Dermis blood vessel endothelial cell (primary cell): ENCODE data around the gene MSL3. TPM values are rescaled to one million over a fixed set of nuclear protein-coding genes. Genes with fewer than 3 reads are reported as not detected.

Experiments
- DNase-seq: peaks from one replicate; pipeline ENCODE4 v3.0.0; 2010
- total RNA-seq: library from RNA; depleted of rRNA; stranded (reverse); fragments of >200 nt; gene quantifications from 2 replicates; pipeline ENCODE4 v1.2.3, GENCODE V29; 2014

MSL3 gene
- total RNA-seq, 1 donor from 2014 or later = 40.0 TPM

- DNase-seq = peak; percentile 94
Measured at GRCh38 chrX:11759461-11760311, 1.6 kb downstream of the MSL3 start.

- peak; percentile 23 for DNase-seq
Measured at GRCh38 chrX:11760958-11761357, 2.9 kb downstream of the MSL3 start.

GRCh38 chrX:11764602-11765067, 6.6 kb downstream of the MSL3 start:
- DNase-seq = no peak

- no peak for DNase-seq
Measured at GRCh38 chrX:11765449-11765848, 7.4 kb downstream of the MSL3 start.

GRCh38 chrX:11766487-11766886, 8.4 kb downstream of the MSL3 start:
- no peak for DNase-seq

- no peak for DNase-seq
Measured at GRCh38 chrX:11768039-11768438, 10.0 kb downstream of the MSL3 start.

GRCh38 chrX:11770320-11770719, 12.3 kb downstream of the MSL3 start:
- DNase-seq = peak; percentile 69

- DNase-seq = no peak
Measured at GRCh38 chrX:11778230-11778629, 20.2 kb downstream of the MSL3 start.

GRCh38 chrX:11781133-11781532, 23.1 kb downstream of the MSL3 start:
- DNase-seq = no peak

- DNase-seq = no peak
Measured at GRCh38 chrX:11781734-11782370, 23.8 kb downstream of the MSL3 start.

GRCh38 chrX:11784543-11784942, 26.5 kb downstream of the MSL3 start:
- no peak for DNase-seq

GRCh38 chrX:11786862-11787261, 28.8 kb downstream of the MSL3 start:
- DNase-seq = no peak

- peak; percentile 64 for DNase-seq
Measured at GRCh38 chrX:11787564-11787963, 29.5 kb downstream of the MSL3 start.

- no peak for DNase-seq
Measured at GRCh38 chrX:11789809-11790208, 31.8 kb downstream of the MSL3 start.

GRCh38 chrX:11791090-11791489, 33.1 kb downstream of the MSL3 start:
- DNase-seq = no peak

GRCh38 chrX:11791537-11791936, 33.5 kb downstream of the MSL3 start:
- DNase-seq = no peak

GRCh38 chrX:11792461-11793421, 34.7 kb downstream of the MSL3 start:
- DNase-seq = peak; percentile 22

- no peak for DNase-seq
Measured at GRCh38 chrX:11793734-11794133, 35.7 kb downstream of the MSL3 start.

- DNase-seq = no peak
Measured at GRCh38 chrX:11813341-11813740, 55.3 kb downstream of the MSL3 start.
